GM10266 (cell line): ENCODE results near the gene OBSCN.

Experiments
- DNase-seq: peaks from one replicate; pipeline ENCODE4 v3.0.0; 2012; ENCODE audit errors: extremely low spot score
- TF ChIP-seq, protein P1 (sequence below): IDR thresholded peaks from 2 replicates; pipeline ENCODE4 v1.5.1; 2012; ENCODE audit warnings: mild to moderate bottlenecking, low read depth; ENCODE audit not compliant: control insufficient read depth, insufficient read depth; ENCODE audit errors: missing control alignments

OBSCN gene

GRCh38 chr1:228350179-228350742 is 142.4 kb downstream of the OBSCN start:
- DNase-seq, result no peak
- TF ChIP-seq, protein P1, sequence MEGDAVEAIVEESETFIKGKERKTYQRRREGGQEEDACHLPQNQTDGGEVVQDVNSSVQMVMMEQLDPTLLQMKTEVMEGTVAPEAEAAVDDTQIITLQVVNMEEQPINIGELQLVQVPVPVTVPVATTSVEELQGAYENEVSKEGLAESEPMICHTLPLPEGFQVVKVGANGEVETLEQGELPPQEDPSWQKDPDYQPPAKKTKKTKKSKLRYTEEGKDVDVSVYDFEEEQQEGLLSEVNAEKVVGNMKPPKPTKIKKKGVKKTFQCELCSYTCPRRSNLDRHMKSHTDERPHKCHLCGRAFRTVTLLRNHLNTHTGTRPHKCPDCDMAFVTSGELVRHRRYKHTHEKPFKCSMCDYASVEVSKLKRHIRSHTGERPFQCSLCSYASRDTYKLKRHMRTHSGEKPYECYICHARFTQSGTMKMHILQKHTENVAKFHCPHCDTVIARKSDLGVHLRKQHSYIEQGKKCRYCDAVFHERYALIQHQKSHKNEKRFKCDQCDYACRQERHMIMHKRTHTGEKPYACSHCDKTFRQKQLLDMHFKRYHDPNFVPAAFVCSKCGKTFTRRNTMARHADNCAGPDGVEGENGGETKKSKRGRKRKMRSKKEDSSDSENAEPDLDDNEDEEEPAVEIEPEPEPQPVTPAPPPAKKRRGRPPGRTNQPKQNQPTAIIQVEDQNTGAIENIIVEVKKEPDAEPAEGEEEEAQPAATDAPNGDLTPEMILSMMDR, result no peak

GRCh38 chr1:228350831-228351781 is 143.3 kb downstream of the OBSCN start:
- TF ChIP-seq, protein P1, result no peak
- DNase-seq, result no peak

GRCh38 chr1:228351850-228352249 is 144.0 kb downstream of the OBSCN start:
- DNase-seq, result no peak
- TF ChIP-seq, protein P1, result no peak

DNA sequence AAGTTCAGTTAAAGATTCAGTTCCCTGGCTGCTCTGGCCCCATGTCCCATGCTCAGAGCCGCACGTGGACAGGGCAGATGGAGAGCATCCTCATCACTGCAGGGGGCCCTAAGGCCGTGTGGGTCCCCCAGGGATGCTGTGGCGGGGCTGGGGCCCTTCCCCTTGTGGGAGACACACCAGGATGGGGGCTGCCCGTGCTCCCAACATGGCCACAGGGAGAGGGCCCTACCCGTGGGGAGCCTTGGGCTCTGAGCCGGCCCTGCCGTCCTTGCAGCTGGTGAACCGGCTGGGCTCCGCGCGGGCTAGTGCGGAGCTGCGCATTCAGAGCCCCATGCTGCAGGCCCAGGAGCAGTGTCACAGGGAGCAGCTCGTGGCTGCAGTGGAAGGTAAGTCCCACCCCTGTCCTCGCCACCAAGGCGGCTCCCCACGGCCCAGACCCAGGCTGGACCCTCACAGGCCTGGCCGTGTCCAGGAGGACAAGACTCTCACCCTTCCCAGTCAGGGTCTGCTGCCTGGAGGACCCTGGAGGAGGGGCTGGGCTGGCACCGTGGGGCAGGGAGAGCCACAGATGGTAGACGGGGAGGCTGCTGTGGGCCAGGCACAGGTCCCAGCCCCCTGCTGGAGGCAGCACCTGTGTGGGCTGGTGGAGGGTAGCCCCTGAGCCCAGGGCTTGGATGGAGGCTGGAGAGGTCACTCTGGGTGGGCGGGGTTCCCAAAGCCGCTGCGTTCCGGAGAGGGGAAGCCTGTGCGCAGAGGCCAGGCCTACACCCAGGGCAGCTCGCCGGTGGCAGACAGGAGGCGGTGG is 145.0 kb downstream of the OBSCN start:
- TF ChIP-seq, protein P1, result no peak

GRCh38 chr1:228353601-228354371 is 145.9 kb downstream of the OBSCN start:
- no peak for DNase-seq
- TF ChIP-seq, protein P1, result no peak

More for the DNA sequence above, 145.0 kb downstream of the OBSCN start:
- no peak for DNase-seq

DNA sequence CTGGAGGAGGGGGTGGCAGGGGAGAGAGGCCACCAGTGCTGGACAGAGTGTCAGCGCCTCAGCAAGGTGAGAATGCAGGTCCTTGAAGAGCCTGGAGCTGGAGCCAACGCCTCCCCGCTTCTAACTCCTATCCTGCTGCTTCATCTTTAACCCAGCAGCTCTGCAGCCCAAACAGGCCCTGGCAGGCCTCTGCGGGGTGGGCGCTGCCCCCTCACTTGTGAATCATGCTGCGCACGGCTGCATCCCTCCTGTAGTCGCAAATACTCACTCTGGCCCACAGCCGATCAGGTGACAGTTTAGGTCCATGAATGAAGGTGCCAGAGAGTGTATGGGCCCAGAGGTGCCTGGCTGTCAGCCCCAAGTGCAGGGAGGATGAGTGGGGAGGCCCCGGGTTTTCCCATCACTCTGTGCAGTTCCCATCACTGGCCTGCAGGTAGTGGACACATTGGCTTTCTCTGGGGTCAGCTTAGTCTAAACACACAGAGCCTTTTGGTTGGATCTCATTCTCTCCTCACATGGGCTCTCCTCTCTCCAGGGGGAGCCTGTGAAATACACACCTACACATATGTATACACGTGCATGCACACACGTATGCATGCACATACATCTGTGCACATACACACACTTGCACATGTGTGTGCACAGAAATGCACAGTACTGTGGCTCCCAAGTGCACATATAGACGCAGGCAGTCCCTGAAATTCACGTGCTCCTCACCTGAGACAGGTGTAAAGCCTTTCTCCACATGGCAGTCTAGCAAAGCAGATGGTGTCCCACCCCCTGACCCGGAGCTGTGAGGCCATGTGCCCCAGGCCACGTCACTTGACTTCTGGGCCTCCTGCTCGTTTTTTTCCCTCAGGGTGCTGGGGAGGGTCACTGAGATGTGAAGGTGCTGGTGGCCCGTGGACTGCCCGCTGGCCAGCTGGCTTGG is 146.8 kb downstream of the OBSCN start:
- TF ChIP-seq, protein P1, result no peak
- DNase-seq, result no peak
